GM21825 (cell line): ENCODE results near the gene AKAP10.
"Not testable (repeated sequence)": the region's sequence is repeated elsewhere in the genome, so short reads cannot be mapped to it uniquely, and the experiment has no call there.

Experiments
- ATAC-seq: cut with Tn5 transposase; IDR thresholded peaks from one replicate; pipeline ENCODE4 v1.9.1; 2021; ENCODE audit warnings: mild to moderate bottlenecking, moderate library complexity; ENCODE audit not compliant: unreplicated experiment

Gene AKAP10

GRCh38 chr17:19979917-19980770 is 2.5 kb upstream of the AKAP10 start:
- ATAC-seq, result no peak

- ATAC-seq, result no peak
Observed at GRCh38 chr17:19978805-19979211, 1.2 kb upstream of the AKAP10 start.

DNA sequence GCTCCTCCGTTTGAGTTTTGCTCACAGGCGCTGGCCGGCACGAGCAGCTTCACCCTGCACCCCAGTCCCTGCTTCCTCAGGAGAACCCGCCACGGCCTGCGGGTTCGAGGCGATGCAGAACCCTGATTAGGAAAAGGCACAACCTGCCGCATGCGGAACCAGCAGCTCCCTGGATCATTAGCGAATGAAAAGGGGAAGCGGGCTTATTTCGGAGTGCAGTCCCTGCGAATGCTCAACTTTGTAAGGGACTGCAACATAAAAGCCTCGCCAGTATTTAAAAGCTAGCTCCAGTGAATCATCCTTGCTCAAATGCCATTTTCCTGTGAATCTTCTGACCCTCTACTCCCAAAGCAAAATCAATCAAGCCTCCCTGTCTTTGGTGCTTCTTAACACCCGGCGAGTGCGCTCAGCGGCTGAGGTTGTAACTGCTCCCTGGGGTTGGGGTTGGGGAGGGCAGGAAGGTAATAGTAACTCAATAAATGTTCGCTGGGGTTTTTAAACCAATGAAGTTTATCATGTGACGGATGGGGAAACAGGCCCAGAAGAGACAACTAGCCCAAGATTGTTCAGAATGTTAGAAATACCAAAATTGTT is 678 bp upstream of the AKAP10 start:
- ATAC-seq, result peak; percentile 27

GRCh38 chr17:19975601-19976000 is 2.0 kb downstream of the AKAP10 start:
- no peak for ATAC-seq

- no peak for ATAC-seq
Observed at GRCh38 chr17:19973156-19973555, 4.5 kb downstream of the AKAP10 start.

DNA sequence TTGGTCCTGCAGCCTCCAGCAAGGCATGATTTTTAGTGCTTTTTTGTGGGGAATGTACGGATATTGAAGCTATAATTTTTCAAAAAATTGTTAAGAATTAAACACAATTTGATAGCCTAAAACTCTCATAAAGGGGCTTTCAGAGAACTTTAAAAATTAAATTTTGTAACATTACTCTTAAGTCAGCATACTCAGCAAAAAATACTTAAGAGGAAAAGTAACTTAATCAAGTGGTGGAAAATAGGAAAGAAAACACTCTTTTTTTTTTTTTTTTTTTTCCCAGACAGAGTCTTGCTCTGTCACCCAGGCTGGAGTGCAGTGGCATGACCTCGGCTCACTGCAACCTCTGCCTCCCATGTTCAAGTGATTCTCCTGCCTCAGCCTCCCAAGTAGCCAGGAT is 14.7 kb downstream of the AKAP10 start:
- ATAC-seq, result not testable (repeated sequence)

GRCh38 chr17:19958023-19958422 is 19.6 kb downstream of the AKAP10 start:
- no peak for ATAC-seq

DNA sequence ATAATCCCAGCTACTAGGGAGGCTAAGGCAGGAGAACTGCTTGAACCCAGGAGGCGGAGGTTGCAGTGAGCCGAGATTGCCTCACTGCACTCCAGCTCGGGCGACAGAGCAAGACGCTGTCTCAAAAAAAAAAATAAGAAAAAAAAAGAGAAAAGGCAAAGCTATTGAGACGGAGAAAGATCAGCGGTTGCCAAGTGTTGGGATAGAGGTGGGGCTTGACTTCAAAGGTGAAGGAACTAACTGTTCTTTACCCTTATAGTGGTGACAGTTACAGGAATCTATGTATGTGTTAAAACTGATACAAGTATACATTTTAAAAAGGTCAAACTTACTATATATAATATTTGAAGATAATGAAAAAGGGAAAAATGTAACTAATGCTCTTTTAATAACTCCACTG is 22.5 kb downstream of the AKAP10 start:
- no peak for ATAC-seq

DNA sequence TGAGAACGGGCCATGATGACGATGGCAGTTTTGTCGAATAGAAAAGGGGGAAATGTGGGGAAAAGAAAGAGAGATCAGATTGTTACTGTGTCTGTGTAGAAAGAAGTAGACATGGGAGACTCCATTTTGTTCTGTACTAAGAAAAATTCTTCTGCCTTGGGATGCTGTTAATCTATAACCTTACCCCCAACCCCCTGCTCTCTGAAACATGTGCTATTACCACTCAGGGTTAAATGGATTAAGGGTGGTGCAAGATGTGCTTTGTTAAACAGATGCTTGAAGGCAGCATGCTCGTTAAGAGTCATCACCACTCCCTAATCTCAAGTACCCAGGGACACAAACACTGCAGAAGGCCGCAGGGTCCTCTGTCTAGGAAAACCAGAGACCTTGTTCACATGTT is 26.2 kb downstream of the AKAP10 start:
- ATAC-seq, result not testable (repeated sequence)

GRCh38 chr17:19950624-19951195 is 26.9 kb downstream of the AKAP10 start:
- not testable (repeated sequence) for ATAC-seq

DNA sequence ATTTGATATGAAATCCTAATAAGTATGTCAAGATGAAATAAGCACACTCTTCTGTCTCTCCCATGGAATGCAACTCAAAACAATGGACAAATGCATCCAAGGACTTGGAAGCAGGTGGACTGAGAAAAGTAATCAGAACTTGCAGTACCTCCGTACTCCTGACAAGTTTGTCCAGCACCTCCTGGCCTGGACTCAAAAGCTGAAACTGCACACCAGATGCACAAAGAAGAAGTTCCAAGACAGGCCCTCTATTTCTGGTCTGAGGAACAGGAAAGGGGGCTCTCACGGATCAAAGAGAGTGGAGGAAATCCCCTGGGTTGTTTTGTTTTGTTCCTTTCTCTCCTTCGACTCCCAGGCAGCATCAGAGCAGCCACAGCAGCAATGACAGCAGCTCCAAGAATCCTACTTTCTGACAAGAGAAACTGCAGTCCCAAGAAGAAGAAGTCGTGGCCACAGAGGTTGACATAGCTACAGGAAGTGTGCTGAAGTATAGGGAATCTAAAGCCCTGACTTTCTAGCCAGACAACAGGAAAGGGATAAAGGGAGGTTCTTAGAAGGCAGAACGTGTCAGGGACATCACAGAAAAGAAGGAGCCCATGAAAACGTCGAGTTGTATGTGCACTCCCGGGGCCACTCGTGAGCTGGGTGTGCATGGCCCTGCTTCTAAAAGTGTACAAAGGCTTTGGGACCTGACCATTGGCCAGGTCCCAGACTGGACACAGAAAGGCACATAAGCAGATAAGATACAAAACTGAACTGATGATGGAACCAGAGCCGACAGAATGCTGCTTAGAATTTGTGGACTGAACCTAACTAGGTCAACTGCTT is 29.3 kb downstream of the AKAP10 start:
- no peak for ATAC-seq

GRCh38 chr17:19946921-19947320 is 30.7 kb downstream of the AKAP10 start:
- no peak for ATAC-seq

- no peak for ATAC-seq
Observed at GRCh38 chr17:19945009-19945626, 32.5 kb downstream of the AKAP10 start.

GRCh38 chr17:19943599-19943998 is 34.0 kb downstream of the AKAP10 start:
- no peak for ATAC-seq

- no peak for ATAC-seq
Observed at GRCh38 chr17:19943026-19943425, 34.6 kb downstream of the AKAP10 start.

- no peak for ATAC-seq
Observed at GRCh38 chr17:19940722-19941464, 36.7 kb downstream of the AKAP10 start.

DNA sequence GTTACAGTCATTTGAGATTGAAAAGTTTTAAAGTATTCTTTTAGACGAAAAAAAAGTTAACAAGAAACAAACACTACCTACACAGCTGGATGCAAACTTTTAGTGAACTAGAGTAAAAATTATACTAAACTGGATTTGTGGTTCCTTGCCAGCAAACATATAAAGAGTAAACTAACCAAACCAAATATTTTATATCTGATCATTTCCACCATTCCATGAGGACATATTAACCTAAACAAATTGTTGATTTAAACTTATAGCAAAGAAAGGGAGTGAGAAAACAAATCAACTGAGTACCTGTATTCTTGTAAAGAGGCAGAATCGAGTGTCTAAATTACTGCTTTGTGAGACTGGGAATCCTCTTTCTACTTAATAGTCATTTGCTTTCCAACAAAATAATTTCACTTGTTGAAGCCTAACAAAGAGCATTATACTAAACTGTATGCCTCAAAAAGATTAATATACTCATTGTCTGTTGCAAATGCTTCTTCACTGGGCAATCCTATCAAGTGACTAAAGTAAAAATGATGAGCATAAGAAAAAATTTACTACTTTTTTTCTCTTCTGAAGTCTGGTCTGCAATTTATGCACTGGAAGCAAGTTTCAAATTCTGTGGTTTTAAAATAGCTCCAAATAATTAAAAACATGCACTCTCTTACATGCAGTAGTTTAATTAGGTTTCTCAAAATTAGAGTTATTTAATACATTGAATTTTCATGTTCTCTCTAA is 37.5 kb downstream of the AKAP10 start:
- no peak for ATAC-seq

GRCh38 chr17:19938736-19939135 is 38.9 kb downstream of the AKAP10 start:
- no peak for ATAC-seq

GRCh38 chr17:19937522-19937921 is 40.1 kb downstream of the AKAP10 start:
- ATAC-seq, result no peak
